OCI-LY3 (cell line): Measurements from ENCODE around the gene AFF1.

Experiments used
- CTCF ChIP-seq: fragments of 200-600, 300-600 bp; sonication (generic); IDR thresholded peaks from 2 replicates; pipeline ENCODE4 v1.5.1; 2014; ENCODE audit warnings: antibody characterized with exemption, low read length, low read depth
- EZH2phosphoT487 ChIP-seq: fragments of 200-600 bp; shearing (Covaris generic); IDR thresholded peaks from 2 replicates; pipeline ENCODE4 v1.6.1; 2018; ENCODE audit warnings: antibody characterized with exemption, mixed run types, low read depth

- TF ChIP-seq CTCF (no peak), EZH2phosphoT487 (no peak)
These were observed 25.7 kb downstream of the AFF1 start for GRCh38 chr4:86960557-86960961.
